ENCODE results near the gene KIF18B. TPM values are rescaled to one million over a fixed set of nuclear protein-coding genes. Genes with fewer than 3 reads are reported as not detected.

Gene KIF18B
- not detected for polyA plus RNA-seq

- H3K27ac Mint-ChIP-seq: peak within 1 kb of the TSS; percentile 56 to 95 (median 87)
Measured at GRCh38 chr17:44947461-44948314, at the start of gene KIF18B. TSS of gene KIF18B (minus strand) at chr17:44947773. CDS start at chr17:44936344, 11,429 bp downstream.

GRCh38 chr17:44996304-44996703, 48.7 kb upstream of the KIF18B start:
- Mint-ChIP-seq H3K27ac (peak overlapping the region in 1 of 3 donors; percentile 86), H3K4me1 (peaks cover 0 to 2% (median 1%) of the 10 kb centered on the region in 3 donors), H3K4me3 (no peak overlapping the region), H3K27me3 (peaks cover 20% of the 10 kb centered on the region), H3K36me3 (peaks cover 3% of the 10 kb centered on the region), H3K9me3 (peaks cover 0 to 5% (median 0%) of the 10 kb centered on the region in 3 donors)

More at GRCh38 chr17:44947461-44948314, at the start of gene KIF18B:
- Mint-ChIP-seq H3K9me3 (no peaks in the 10 kb centered on the region), H3K27me3 (peaks cover 4% of the 10 kb centered on the region), H3K4me1 (peaks cover 0 to 7% (median 4%) of the 10 kb centered on the region in 3 donors), H3K36me3 (no peaks in the 10 kb centered on the region), H3K4me3 (peak within 1 kb of the TSS; percentile 78 to 100 (median 94))

- peaks cover 0 to 2% (median 1%) of the 10 kb centered on the region in 3 donors for H3K4me1 Mint-ChIP-seq
- peaks cover 19% of the 10 kb centered on the region for H3K27me3 Mint-ChIP-seq
- peaks cover 0 to 5% (median 0%) of the 10 kb centered on the region in 3 donors for H3K9me3 Mint-ChIP-seq
- no peak overlapping the region for H3K4me3 Mint-ChIP-seq
- H3K36me3 Mint-ChIP-seq: peaks cover 3% of the 10 kb centered on the region
- no peak overlapping the region for H3K27ac Mint-ChIP-seq
Measured at GRCh38 chr17:44995436-44996001, 47.9 kb upstream of the KIF18B start.

GRCh38 chr17:44992242-44992939, 44.8 kb upstream of the KIF18B start:
- H3K4me3 Mint-ChIP-seq: peak overlapping the region in 1 of 4 donors; percentile 40
- no peaks in the 10 kb centered on the region for H3K36me3 Mint-ChIP-seq
- peaks cover 36% of the 10 kb centered on the region for H3K27me3 Mint-ChIP-seq
- H3K4me1 Mint-ChIP-seq: peaks cover 0 to 5% (median 2%) of the 10 kb centered on the region in 3 donors
- no peaks in the 10 kb centered on the region for H3K9me3 Mint-ChIP-seq
- H3K27ac Mint-ChIP-seq: peak overlapping the region in 1 of 3 donors; percentile 37

GRCh38 chr17:44990994-44991393, 43.4 kb upstream of the KIF18B start:
- no peaks in the 10 kb centered on the region for H3K9me3 Mint-ChIP-seq
- no peak overlapping the region for H3K4me3 Mint-ChIP-seq
- peak overlapping the region in 2 of 3 donors; percentile 21 to 46 for H3K27ac Mint-ChIP-seq
- H3K4me1 Mint-ChIP-seq: peaks cover 0 to 5% (median 2%) of the 10 kb centered on the region in 3 donors
- H3K27me3 Mint-ChIP-seq: peaks cover 37% of the 10 kb centered on the region
- no peaks in the 10 kb centered on the region for H3K36me3 Mint-ChIP-seq

GRCh38 chr17:44989552-44990138, 42.1 kb upstream of the KIF18B start:
- H3K36me3 Mint-ChIP-seq: no peaks in the 10 kb centered on the region
- no peak overlapping the region for H3K4me3 Mint-ChIP-seq
- H3K4me1 Mint-ChIP-seq: peaks cover 0 to 5% (median 0%) of the 10 kb centered on the region in 3 donors
- H3K9me3 Mint-ChIP-seq: no peaks in the 10 kb centered on the region
- H3K27ac Mint-ChIP-seq: peak overlapping the region in 1 of 3 donors; percentile 43
- peaks cover 39% of the 10 kb centered on the region for H3K27me3 Mint-ChIP-seq

GRCh38 chr17:44988044-44988942, 40.7 kb upstream of the KIF18B start:
- Mint-ChIP-seq H3K27me3 (peaks cover 39% of the 10 kb centered on the region), H3K4me3 (peak overlapping the region in 1 of 4 donors; percentile 28), H3K36me3 (no peaks in the 10 kb centered on the region), H3K9me3 (no peaks in the 10 kb centered on the region), H3K27ac (no peak overlapping the region), H3K4me1 (peaks cover 0 to 3% (median 0%) of the 10 kb centered on the region in 3 donors)

GRCh38 chr17:44983563-44983962, 36.0 kb upstream of the KIF18B start:
- H3K27ac Mint-ChIP-seq: no peak overlapping the region
- peaks cover 0 to 3% (median 1%) of the 10 kb centered on the region in 3 donors for H3K4me1 Mint-ChIP-seq
- peaks cover 34% of the 10 kb centered on the region for H3K27me3 Mint-ChIP-seq
- no peak overlapping the region for H3K4me3 Mint-ChIP-seq
- H3K9me3 Mint-ChIP-seq: peaks cover 0 to 2% (median 0%) of the 10 kb centered on the region in 3 donors
- no peaks in the 10 kb centered on the region for H3K36me3 Mint-ChIP-seq

- Mint-ChIP-seq H3K4me3 (no peak overlapping the region), H3K36me3 (no peaks in the 10 kb centered on the region), H3K9me3 (peaks cover 0 to 2% (median 0%) of the 10 kb centered on the region in 3 donors), H3K27ac (peak overlapping the region in 1 of 3 donors; percentile 12), H3K27me3 (peaks cover 30% of the 10 kb centered on the region), H3K4me1 (peaks cover 0 to 1% (median 0%) of the 10 kb centered on the region in 3 donors)
Measured at GRCh38 chr17:44982113-44982702, 34.6 kb upstream of the KIF18B start.

GRCh38 chr17:44981221-44981968, 33.8 kb upstream of the KIF18B start:
- Mint-ChIP-seq H3K4me3 (no peak overlapping the region), H3K27ac (no peak overlapping the region), H3K27me3 (peaks cover 27% of the 10 kb centered on the region), H3K36me3 (no peaks in the 10 kb centered on the region), H3K4me1 (peaks cover 0 to 1% (median 0%) of the 10 kb centered on the region in 3 donors), H3K9me3 (peaks cover 0 to 2% (median 0%) of the 10 kb centered on the region in 3 donors)

- Mint-ChIP-seq H3K4me3 (peak overlapping the region in 1 of 4 donors; percentile 3), H3K27me3 (peaks cover 31% of the 10 kb centered on the region), H3K36me3 (no peaks in the 10 kb centered on the region), H3K4me1 (peaks cover 0 to 1% (median 0%) of the 10 kb centered on the region in 3 donors), H3K27ac (no peak overlapping the region), H3K9me3 (peaks cover 0 to 2% (median 0%) of the 10 kb centered on the region in 3 donors)
Measured at GRCh38 chr17:44979426-44979995, 31.9 kb upstream of the KIF18B start.

- H3K27me3 Mint-ChIP-seq: peaks cover 32% of the 10 kb centered on the region
- peaks cover 0 to 2% (median 0%) of the 10 kb centered on the region in 3 donors for H3K9me3 Mint-ChIP-seq
- peaks cover 0 to 1% (median 0%) of the 10 kb centered on the region in 3 donors for H3K4me1 Mint-ChIP-seq
- H3K4me3 Mint-ChIP-seq: no peak overlapping the region
- H3K36me3 Mint-ChIP-seq: no peaks in the 10 kb centered on the region
- no peak overlapping the region for H3K27ac Mint-ChIP-seq
Measured at GRCh38 chr17:44978807-44979206, 31.2 kb upstream of the KIF18B start.

Data from IgD-negative memory B cell (primary cell).